Ishikawa (cell line): Measurements from ENCODE around the gene CC2D2A.

ENCODE experiments used
- CEBPB ChIP-seq: IDR thresholded peaks from 2 replicates; pipeline ENCODE4 v1.6.1; 2012
- CREB1 ChIP-seq: IDR thresholded peaks from 2 replicates; pipeline ENCODE4 v1.6.1; 2012; ENCODE audit warnings: low read depth
- EGR1 ChIP-seq: IDR thresholded peaks from 2 replicates; pipeline ENCODE4 v1.6.1; 2012
- EP300 ChIP-seq: IDR thresholded peaks from 2 replicates; pipeline ENCODE4 v1.6.1; 2012; ENCODE audit warnings: borderline replicate concordance
- FOXM1 ChIP-seq: IDR thresholded peaks from 2 replicates; pipeline ENCODE4 v1.6.1; 2012; ENCODE audit warnings: low read depth, borderline replicate concordance
- NFIC ChIP-seq: IDR thresholded peaks from 2 replicates; pipeline ENCODE4 v1.6.1; 2012
- RAD21 ChIP-seq: IDR thresholded peaks from 2 replicates; pipeline ENCODE4 v1.6.1; 2012; ENCODE audit warnings: low read depth
- TAF1 ChIP-seq: IDR thresholded peaks from 2 replicates; pipeline ENCODE4 v1.6.1; 2012; ENCODE audit warnings: low read depth, mild to moderate bottlenecking
- TCF12 ChIP-seq: IDR thresholded peaks from 2 replicates; pipeline ENCODE4 v1.6.1; 2012; ENCODE audit warnings: low read depth
- TEAD4 ChIP-seq: IDR thresholded peaks from 2 replicates; pipeline ENCODE4 v1.6.1; 2012
- YY1 ChIP-seq: IDR thresholded peaks from 2 replicates; pipeline ENCODE4 v1.6.1; 2012; ENCODE audit warnings: low read depth
- ZBTB7A ChIP-seq: IDR thresholded peaks from 2 replicates; pipeline ENCODE4 v1.6.1; 2012; ENCODE audit warnings: low read depth
- TF ChIP-seq, protein P1 (sequence below): IDR thresholded peaks from 2 replicates; pipeline ENCODE4 v1.6.1; 2012
- TF ChIP-seq, protein P2 (sequence below): IDR thresholded peaks from 2 replicates; pipeline ENCODE4 v1.6.1; 2012; ENCODE audit warnings: low read depth, mild to moderate bottlenecking
- TF ChIP-seq, protein P3 (sequence below): IDR thresholded peaks from 2 replicates; pipeline ENCODE4 v1.6.1; 2012

Gene CC2D2A

DNA sequence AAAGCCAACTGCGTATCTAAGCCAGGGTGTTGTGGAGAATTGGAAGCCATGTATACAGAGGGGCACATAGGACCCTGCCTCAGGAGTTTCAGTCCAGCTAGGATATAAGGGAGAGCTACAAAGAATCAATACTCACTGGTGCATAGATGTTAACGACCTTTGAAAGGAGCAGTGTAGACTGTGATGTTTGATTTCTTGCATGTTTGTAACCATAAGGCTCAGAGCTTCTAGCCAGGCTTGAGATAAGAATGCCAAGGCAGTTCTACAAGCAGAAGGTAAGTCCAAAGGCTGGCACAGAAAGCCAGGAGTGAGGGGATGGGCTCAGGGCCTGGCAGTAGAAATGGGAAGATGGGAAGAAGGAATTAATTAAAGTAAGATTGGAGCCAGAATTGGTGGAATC is 75.7 kb downstream of the CC2D2A start:
- TF ChIP-seq FOXM1, result no peak
- no peak for TF ChIP-seq EP300
- no peak for TF ChIP-seq RAD21
- no peak for TF ChIP-seq TAF1
- TF ChIP-seq TCF12, result no peak
- no peak for TF ChIP-seq TEAD4
- no peak for TF ChIP-seq CEBPB
- no peak for TF ChIP-seq YY1
- TF ChIP-seq EGR1, result no peak
- TF ChIP-seq, protein P1, sequence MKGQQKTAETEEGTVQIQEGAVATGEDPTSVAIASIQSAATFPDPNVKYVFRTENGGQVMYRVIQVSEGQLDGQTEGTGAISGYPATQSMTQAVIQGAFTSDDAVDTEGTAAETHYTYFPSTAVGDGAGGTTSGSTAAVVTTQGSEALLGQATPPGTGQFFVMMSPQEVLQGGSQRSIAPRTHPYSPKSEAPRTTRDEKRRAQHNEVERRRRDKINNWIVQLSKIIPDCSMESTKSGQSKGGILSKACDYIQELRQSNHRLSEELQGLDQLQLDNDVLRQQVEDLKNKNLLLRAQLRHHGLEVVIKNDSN, result no peak
- TF ChIP-seq CREB1, result no peak
- TF ChIP-seq ZBTB7A, result no peak
- TF ChIP-seq, protein P2, sequence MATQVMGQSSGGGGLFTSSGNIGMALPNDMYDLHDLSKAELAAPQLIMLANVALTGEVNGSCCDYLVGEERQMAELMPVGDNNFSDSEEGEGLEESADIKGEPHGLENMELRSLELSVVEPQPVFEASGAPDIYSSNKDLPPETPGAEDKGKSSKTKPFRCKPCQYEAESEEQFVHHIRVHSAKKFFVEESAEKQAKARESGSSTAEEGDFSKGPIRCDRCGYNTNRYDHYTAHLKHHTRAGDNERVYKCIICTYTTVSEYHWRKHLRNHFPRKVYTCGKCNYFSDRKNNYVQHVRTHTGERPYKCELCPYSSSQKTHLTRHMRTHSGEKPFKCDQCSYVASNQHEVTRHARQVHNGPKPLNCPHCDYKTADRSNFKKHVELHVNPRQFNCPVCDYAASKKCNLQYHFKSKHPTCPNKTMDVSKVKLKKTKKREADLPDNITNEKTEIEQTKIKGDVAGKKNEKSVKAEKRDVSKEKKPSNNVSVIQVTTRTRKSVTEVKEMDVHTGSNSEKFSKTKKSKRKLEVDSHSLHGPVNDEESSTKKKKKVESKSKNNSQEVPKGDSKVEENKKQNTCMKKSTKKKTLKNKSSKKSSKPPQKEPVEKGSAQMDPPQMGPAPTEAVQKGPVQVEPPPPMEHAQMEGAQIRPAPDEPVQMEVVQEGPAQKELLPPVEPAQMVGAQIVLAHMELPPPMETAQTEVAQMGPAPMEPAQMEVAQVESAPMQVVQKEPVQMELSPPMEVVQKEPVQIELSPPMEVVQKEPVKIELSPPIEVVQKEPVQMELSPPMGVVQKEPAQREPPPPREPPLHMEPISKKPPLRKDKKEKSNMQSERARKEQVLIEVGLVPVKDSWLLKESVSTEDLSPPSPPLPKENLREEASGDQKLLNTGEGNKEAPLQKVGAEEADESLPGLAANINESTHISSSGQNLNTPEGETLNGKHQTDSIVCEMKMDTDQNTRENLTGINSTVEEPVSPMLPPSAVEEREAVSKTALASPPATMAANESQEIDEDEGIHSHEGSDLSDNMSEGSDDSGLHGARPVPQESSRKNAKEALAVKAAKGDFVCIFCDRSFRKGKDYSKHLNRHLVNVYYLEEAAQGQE, result no peak
- no peak for TF ChIP-seq NFIC
- TF ChIP-seq, protein P3, sequence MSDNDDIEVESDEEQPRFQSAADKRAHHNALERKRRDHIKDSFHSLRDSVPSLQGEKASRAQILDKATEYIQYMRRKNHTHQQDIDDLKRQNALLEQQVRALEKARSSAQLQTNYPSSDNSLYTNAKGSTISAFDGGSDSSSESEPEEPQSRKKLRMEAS, result no peak

DNA sequence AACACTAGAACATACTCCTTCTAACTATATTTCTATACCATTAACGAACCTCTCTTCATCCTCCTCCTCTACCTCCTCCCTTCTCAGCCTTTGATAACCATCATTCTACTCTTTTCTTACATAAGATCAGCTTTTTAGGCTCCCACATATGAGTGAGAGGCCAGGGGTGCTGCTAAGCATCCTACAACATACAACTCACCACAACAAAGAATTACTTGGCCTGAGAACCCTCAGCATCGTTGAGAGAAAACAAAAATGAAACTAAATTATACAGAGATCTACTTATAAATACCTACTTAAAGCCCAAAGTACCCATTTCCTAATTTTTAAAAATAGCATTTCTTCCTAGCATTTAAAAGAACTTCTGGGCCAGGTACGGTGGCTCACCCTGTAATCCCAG is 77.7 kb downstream of the CC2D2A start:
- no peak for TF ChIP-seq TCF12
- TF ChIP-seq EP300, result no peak
- TF ChIP-seq YY1, result no peak

DNA sequence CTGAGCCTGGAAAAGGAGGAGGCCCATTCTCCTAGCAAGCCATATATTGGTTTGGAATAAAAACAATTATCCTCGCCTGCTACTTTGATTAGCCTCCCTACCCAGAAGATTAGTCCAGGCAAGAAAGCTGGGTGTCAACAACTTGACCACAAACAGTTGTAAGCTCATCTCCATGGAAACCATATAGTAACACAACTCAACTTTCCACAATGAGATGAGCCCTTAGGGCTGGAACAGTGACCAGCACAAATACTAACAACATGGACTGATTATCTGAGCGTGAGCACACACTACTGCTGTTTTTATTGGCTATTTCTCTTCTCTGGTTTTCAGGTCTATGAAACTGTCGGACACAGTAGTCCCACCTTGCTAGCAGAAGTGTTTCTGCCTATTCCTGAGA is 80.8 kb downstream of the CC2D2A start:
- TF ChIP-seq CEBPB (no peak), EP300 (no peak), TCF12 (no peak), TEAD4 (no peak), NFIC (no peak), YY1 (no peak), ZBTB7A (no peak), TAF1 (no peak), CREB1 (no peak), RAD21 (no peak), FOXM1 (no peak), EGR1 (no peak)
- TF ChIP-seq, protein P3, result no peak
- TF ChIP-seq, protein P1, result no peak
- TF ChIP-seq, protein P2, result no peak

DNA sequence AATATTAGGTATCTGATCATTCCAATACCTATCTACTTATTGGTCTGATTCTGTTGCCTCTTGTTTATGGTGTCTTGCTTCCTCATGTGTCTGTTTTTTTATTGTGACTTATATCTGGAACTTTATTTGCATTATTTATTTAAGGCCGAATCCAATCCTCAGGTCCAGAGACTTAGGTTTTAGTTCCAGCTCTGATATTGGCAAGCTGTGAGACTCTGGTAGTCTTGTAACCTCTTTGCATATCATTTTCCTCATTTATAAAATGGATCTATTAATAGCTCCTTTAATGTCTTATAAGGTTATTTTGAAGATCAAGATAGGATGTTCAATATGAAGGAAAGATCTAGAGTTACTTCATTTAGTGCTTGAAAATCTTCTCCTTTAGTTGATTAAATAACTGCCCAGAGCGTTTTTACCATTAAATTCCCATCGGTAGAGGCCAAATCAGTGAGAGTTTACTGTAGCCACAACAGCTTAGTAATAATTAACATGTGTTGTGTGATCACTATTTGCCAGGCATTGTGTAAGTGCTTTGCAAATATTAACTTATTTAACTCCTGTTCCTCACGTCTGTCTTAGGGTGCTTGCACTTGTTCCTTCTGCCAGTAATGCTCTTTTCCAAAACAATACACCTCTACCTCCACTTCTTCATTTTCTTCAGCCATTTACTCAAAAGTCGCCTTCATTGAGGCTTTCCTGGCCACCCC is 82.2 kb downstream of the CC2D2A start:
- no peak for TF ChIP-seq EP300

DNA sequence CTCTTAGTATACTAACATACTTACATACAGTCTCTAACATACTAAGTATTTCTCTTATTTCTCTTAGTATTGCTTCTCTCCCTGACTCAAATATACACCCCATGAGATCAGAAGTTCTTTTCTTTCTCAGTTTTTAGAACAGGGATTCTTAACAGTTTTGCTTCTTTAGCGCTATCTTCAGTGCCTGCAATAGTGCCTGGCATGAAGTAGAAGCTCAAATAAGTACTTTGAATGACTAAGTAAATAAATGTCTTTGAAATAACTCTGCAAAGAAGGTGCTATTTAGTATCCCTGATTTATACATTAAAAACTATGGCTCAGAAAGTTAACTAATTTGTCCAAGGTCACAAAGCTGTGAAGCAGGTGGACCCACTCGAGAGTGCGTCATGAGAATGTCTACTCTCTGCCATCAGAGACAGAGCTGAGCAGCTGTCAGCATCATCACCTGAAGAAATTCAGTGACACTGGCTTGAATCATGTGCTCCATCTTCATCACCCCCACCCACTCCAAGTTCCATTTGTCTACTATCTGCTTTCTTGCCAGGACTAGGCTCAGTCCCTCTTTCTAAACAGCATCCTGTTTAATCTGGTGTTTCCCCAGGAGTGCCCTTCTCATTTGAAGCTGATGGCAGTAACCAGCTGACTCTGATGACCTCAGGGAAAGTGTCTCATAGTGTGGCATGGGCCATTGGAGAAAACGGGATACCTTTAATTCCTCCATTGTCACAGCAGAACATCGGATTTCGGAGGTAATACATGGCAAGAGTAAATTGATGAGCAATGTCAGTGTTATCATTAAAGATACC is 83.1 kb downstream of the CC2D2A start:
- TF ChIP-seq EP300 (no peak), FOXM1 (no peak), NFIC (no peak), TCF12 (no peak)
- TF ChIP-seq, protein P1, result no peak
